NB4 (cell line): ENCODE measurements around the gene PPCS.

Source experiments
- CTCF ChIP-seq: IDR thresholded peaks from one replicate; pipeline ENCODE4 v1.5.1; 2012; ENCODE audit warnings: low read depth, low read length
- MAX ChIP-seq: IDR thresholded peaks from 2 replicates; pipeline ENCODE4 v1.6.1; 2011; ENCODE audit warnings: low read depth, low read length
- MYC ChIP-seq: IDR thresholded peaks from 2 replicates; pipeline ENCODE4 v1.6.1; 2011; ENCODE audit warnings: low read depth, low read length
- POLR2A ChIP-seq: IDR thresholded peaks from 2 replicates; pipeline ENCODE4 v1.6.1; 2011; ENCODE audit warnings: mild to moderate bottlenecking; ENCODE audit not compliant: insufficient read length; ENCODE audit errors: extremely low read depth

GRCh38 chr1:42423681-42424080, 32.7 kb upstream of the PPCS start:
- TF ChIP-seq CTCF = no peak
- TF ChIP-seq POLR2A = no peak
- TF ChIP-seq MAX = no peak
- no peak for TF ChIP-seq MYC
